ENCODE measurements around the gene THAP11.

The THAP11 gene

GRCh38 chr16:67881621-67882161 is 39.6 kb downstream of the THAP11 start:
- DNase-seq (ENCODE audit: extremely low read depth in 1 of 2, low read depth in 1 of 2): no peak

GRCh38 chr16:67882374-67883145 is 40.4 kb downstream of the THAP11 start:
- DNase-seq (ENCODE audit: extremely low read depth in 1 of 2, low read depth in 1 of 2): no peak

GRCh38 chr16:67883146-67883871 is 41.2 kb downstream of the THAP11 start:
- DNase-seq (ENCODE audit: extremely low read depth in 1 of 2, low read depth in 1 of 2): no peak

GRCh38 chr16:67883872-67884261 is 41.7 kb downstream of the THAP11 start:
- DNase-seq (ENCODE audit: extremely low read depth in 1 of 2, low read depth in 1 of 2): peak; percentile 42 to 43

GRCh38 chr16:67884684-67885083 is 42.6 kb downstream of the THAP11 start, which contains the start of gene NRN1L:
TSS of gene NRN1L (plus strand) at chr16:67884885. CDS start at chr16:67884904, 19 bp downstream.
- no peak for DNase-seq (ENCODE audit: extremely low read depth in 1 of 2, low read depth in 1 of 2)

- DNase-seq (ENCODE audit: extremely low read depth in 1 of 2, low read depth in 1 of 2): no peak
Observed at GRCh38 chr16:67885545-67885944, 43.4 kb downstream of the THAP11 start.

- no peak for DNase-seq (ENCODE audit: extremely low read depth in 1 of 2, low read depth in 1 of 2)
Observed at GRCh38 chr16:67885976-67886375, 43.9 kb downstream of the THAP11 start.

GRCh38 chr16:67886387-67886786 is 44.3 kb downstream of the THAP11 start:
- no peak for DNase-seq (ENCODE audit: extremely low read depth in 1 of 2, low read depth in 1 of 2)

- no peak for DNase-seq (ENCODE audit: extremely low read depth in 1 of 2, low read depth in 1 of 2)
Observed at GRCh38 chr16:67888331-67888730, 46.2 kb downstream of the THAP11 start.

- no peak for DNase-seq (ENCODE audit: extremely low read depth in 1 of 2, low read depth in 1 of 2)
Observed at GRCh38 chr16:67892375-67892774, 50.3 kb downstream of the THAP11 start.

- DNase-seq (ENCODE audit: extremely low read depth in 1 of 2, low read depth in 1 of 2): peak; percentile 87 to 94
Observed at GRCh38 chr16:67892899-67893742, 51.0 kb downstream of the THAP11 start, which contains the start of gene PSKH1. TSS of gene PSKH1 (plus strand) at chr16:67893254. CDS start at chr16:67908750, 15,496 bp downstream.

Measured in stimulated activated CD8-positive, alpha-beta memory T cell treated with anti-CD3 and anti-CD28 coated beads, Interleukin-7, amount 100 ng/mL, for 48 hours (primary cell).